HEK293 (cell line): ENCODE data around the gene ZNF585A.

ENCODE experiments used
- CTCF ChIP-seq: fragments of 450-650 bp; formaldehyde crosslinking; IDR thresholded peaks from 2 replicates; pipeline ENCODE4 v1.5.1; 2016; ENCODE audit warnings: missing biosample characterization, missing genetic modification characterization
- PRDM10 ChIP-seq: fragments of 450-650 bp; formaldehyde crosslinking; IDR thresholded peaks from 2 replicates; pipeline ENCODE4 v1.5.1; 2016; ENCODE audit warnings: missing biosample characterization, missing genetic modification characterization
- REST ChIP-seq: fragments of 450-650 bp; formaldehyde crosslinking; IDR thresholded peaks from 2 replicates; pipeline ENCODE4 v1.5.1; 2016; ENCODE audit warnings: missing biosample characterization, missing genetic modification characterization
- SCRT2 ChIP-seq: fragments of 450-650 bp; formaldehyde crosslinking; IDR thresholded peaks from 2 replicates; pipeline ENCODE4 v1.5.1; 2016; ENCODE audit warnings: missing biosample characterization, missing genetic modification characterization
- ZFP41 ChIP-seq: fragments of 450-650 bp; formaldehyde crosslinking; IDR thresholded peaks from 2 replicates; pipeline ENCODE4 v1.5.1; 2016; ENCODE audit warnings: missing biosample characterization, missing genetic modification characterization, borderline replicate concordance
- ZNF114 ChIP-seq: fragments of 450-650 bp; formaldehyde crosslinking; IDR thresholded peaks from 2 replicates; pipeline ENCODE4 v1.5.0; 2017; ENCODE audit warnings: missing biosample characterization, missing genetic modification characterization
- ZNF157 ChIP-seq: fragments of 450-650 bp; formaldehyde crosslinking; IDR thresholded peaks from 2 replicates; pipeline ENCODE4 v1.5.1; 2016; ENCODE audit warnings: missing biosample characterization, missing genetic modification characterization
- ZNF211 ChIP-seq: fragments of 450-650 bp; formaldehyde crosslinking; IDR thresholded peaks from 2 replicates; pipeline ENCODE4 v1.5.1; 2016; ENCODE audit warnings: low read depth, missing biosample characterization, missing genetic modification characterization
- ZNF26 ChIP-seq: fragments of 450-650 bp; formaldehyde crosslinking; IDR thresholded peaks from 2 replicates; pipeline ENCODE4 v1.5.1; 2016; ENCODE audit warnings: missing biosample characterization, missing genetic modification characterization
- ZNF302 ChIP-seq: fragments of 450-650 bp; formaldehyde crosslinking; IDR thresholded peaks from 2 replicates; pipeline ENCODE4 v1.5.1; 2016; ENCODE audit warnings: missing biosample characterization, missing genetic modification characterization, low read depth
- ZNF350 ChIP-seq: fragments of 450-650 bp; formaldehyde crosslinking; IDR thresholded peaks from 2 replicates; pipeline ENCODE4 v1.5.0; 2017; ENCODE audit warnings: missing biosample characterization, mild to moderate bottlenecking, missing genetic modification characterization
- ZNF518A ChIP-seq: fragments of 450-650 bp; formaldehyde crosslinking; conservative IDR thresholded peaks from 2 replicates; pipeline ENCODE4 v1.5.1; 2016; ENCODE audit warnings: low read depth, missing biosample characterization, missing genetic modification characterization
- ZNF530 ChIP-seq: fragments of 450-650 bp; formaldehyde crosslinking; IDR thresholded peaks from 2 replicates; pipeline ENCODE4 v1.5.1; 2016; ENCODE audit warnings: low read depth, missing biosample characterization, missing genetic modification characterization
- ZNF571 ChIP-seq: fragments of 450-650 bp; formaldehyde crosslinking; IDR thresholded peaks from 2 replicates; pipeline ENCODE4 v1.5.0; 2017; ENCODE audit warnings: missing biosample characterization, missing genetic modification characterization
- ZNF610 ChIP-seq: fragments of 450-650 bp; formaldehyde crosslinking; IDR thresholded peaks from 2 replicates; pipeline ENCODE4 v1.5.1; 2016; ENCODE audit warnings: missing biosample characterization, missing genetic modification characterization, borderline replicate concordance
- ZNF626 ChIP-seq: fragments of 450-650 bp; sonication (Bioruptor Pico); formaldehyde crosslinking; IDR thresholded peaks from 2 replicates; pipeline ENCODE4 v1.5.1; 2018; ENCODE audit warnings: missing biosample characterization, missing genetic modification characterization, inconsistent platforms

ZNF585A gene

GRCh38 chr19:37218592-37218935 is 46.1 kb upstream of the ZNF585A start (continued):
- TF ChIP-seq ZNF626 (tag by site-specific recombination) = no peak
- TF ChIP-seq REST (tag by site-specific recombination) = no peak
- TF ChIP-seq ZNF610 (tag by site-specific recombination) = no peak
- TF ChIP-seq ZNF350 (tag by site-specific recombination) = no peak
- no peak for TF ChIP-seq ZNF530 (tag by site-specific recombination)
- TF ChIP-seq ZNF518A (tag by site-specific recombination) = no peak
- TF ChIP-seq ZNF211 (tag by site-specific recombination) = no peak
- TF ChIP-seq ZNF571 = no peak
- TF ChIP-seq ZNF157 (tag by site-specific recombination) = peak; percentile 96
- no peak for TF ChIP-seq PRDM10 (tag by site-specific recombination)
- no peak for TF ChIP-seq ZFP41 (tag by site-specific recombination)
- no peak for TF ChIP-seq ZNF302 (tag by site-specific recombination)
- TF ChIP-seq ZNF26 (tag by site-specific recombination) = no peak
- TF ChIP-seq CTCF (tag by site-specific recombination) = peak; percentile 34; the same call in 1 of the 2 replicates
- TF ChIP-seq SCRT2 (tag by site-specific recombination) = no peak
- no peak; the same call in 1 of the 2 replicates for TF ChIP-seq ZNF114 (tag by site-specific recombination)
- TF ChIP-seq, all 188 proteins: peak for 13
